H1 (cell line): Measurements from ENCODE around the gene MGRN1. TPM values are rescaled to one million over a fixed set of nuclear protein-coding genes. Genes with fewer than 3 reads are reported as not detected.

Experiments
- CTCF ChIA-PET: fragments of 300-600 bp; sonication (Branson Sonifier 250); formaldehyde crosslinking; loops from one replicate; lab custom pipeline; 2021; ENCODE audit not compliant: partially characterized antibody; lab: Charles Lee
- POLR2A ChIA-PET: fragments of 300-600 bp; sonication (Branson Sonifier 250); formaldehyde crosslinking; loops from one replicate; lab custom pipeline; 2021; ENCODE audit warnings: inconsistent platforms; ENCODE audit not compliant: partially characterized antibody; lab: Charles Lee
- DNase-seq, 2 experiments: peaks; one replicate each; pipeline versions ENCODE4 v3.0.0 to v3.0.0-alpha.2; 2010 to 2022; ENCODE audit warnings: low spot score in 2 of 2, low read depth in 1 of 2, mixed read lengths in 1 of 2
- FAIRE-seq: peaks from 2 replicates; lab custom pipeline; 2011; peaks lifted over from hg19 to GRCh38; lab: Jason Lieb, UNC
- H2AFZ ChIP-seq: 2 replicates; pipeline ENCODE4 v1.8.1; 2012; ENCODE audit warnings: low read length, inconsistent platforms
- H2AK5ac ChIP-seq: 2 replicates; pipeline ENCODE4 v1.6.1; 2013; ENCODE audit warnings: low read depth, low read length
- H2BK120ac ChIP-seq: replicated peaks from 2 replicates; pipeline ENCODE3; 2013; ENCODE audit warnings: low read depth, low read length, inconsistent platforms
- H2BK12ac ChIP-seq: 2 replicates; pipeline ENCODE4 v1.6.1; 2013; ENCODE audit warnings: low read depth, low read length
- H2BK15ac ChIP-seq: 2 replicates; pipeline ENCODE4 v1.6.1; 2013; ENCODE audit warnings: low read length
- H2BK20ac ChIP-seq: 2 replicates; pipeline ENCODE4 v1.6.1; 2013; ENCODE audit warnings: low read length
- H2BK5ac ChIP-seq: 2 replicates; pipeline ENCODE4 v1.6.1; 2013; ENCODE audit warnings: low read depth, low read length
- H3K14ac ChIP-seq: 2 replicates; pipeline ENCODE4 v1.6.1; 2013; ENCODE audit warnings: inconsistent platforms; ENCODE audit not compliant: insufficient read length
- H3K18ac ChIP-seq: 2 replicates; pipeline ENCODE4 v1.6.1; 2013; ENCODE audit warnings: low read length; ENCODE audit errors: extremely low read depth
- H3K23ac ChIP-seq: 2 replicates; pipeline ENCODE4 v1.6.1; 2013; ENCODE audit warnings: inconsistent platforms; ENCODE audit not compliant: insufficient read length
- H3K23me2 ChIP-seq: 2 replicates; pipeline ENCODE4 v1.6.1; 2013; ENCODE audit warnings: low read depth, low read length
- H3K27ac ChIP-seq: 2 replicates; pipeline ENCODE4 v1.6.1; 2011; ENCODE audit warnings: low read depth, low read length, inconsistent platforms
- H3K27me3 ChIP-seq, 4 experiments: replicated peaks in 1 of 4; 1 replicate in 1 of 4; 2 replicates in 3 of 4; pipeline versions ENCODE4 v1.6.1 to v1.8.1; 2011 to 2013; ENCODE audit warnings: low read length in 3 of 4, mild to moderate bottlenecking in 3 of 4, inconsistent platforms in 2 of 4, mixed read lengths in 2 of 4, moderate library complexity in 1 of 4; ENCODE audit not compliant: control insufficient read depth in 3 of 4, insufficient read depth in 3 of 4; ENCODE audit errors: extremely low read depth in 1 of 4
- H3K36me3 ChIP-seq, 4 experiments: 2 replicates each; pipeline versions ENCODE4 v1.6.1 to v1.8.1; 2011 to 2013; ENCODE audit warnings: mild to moderate bottlenecking in 4 of 4, low read length in 3 of 4, moderate library complexity in 2 of 4, control low read depth in 1 of 4, inconsistent platforms in 1 of 4; ENCODE audit not compliant: insufficient read depth in 4 of 4, control insufficient read depth in 2 of 4
- H3K4ac ChIP-seq: replicated peaks from 2 replicates; pipeline ENCODE3; 2013; ENCODE audit warnings: low read length, low read depth, mixed read lengths, inconsistent platforms; ENCODE audit not compliant: insufficient read length
- H3K4me1 ChIP-seq, 4 experiments: replicated peaks in 1 of 4; 1 replicate in 1 of 4; 2 replicates in 3 of 4; pipeline versions ENCODE4 v1.6.1 to v1.8.1; 2011 to 2013; ENCODE audit warnings: low read length in 3 of 4, inconsistent platforms in 2 of 4, mixed read lengths in 1 of 4; ENCODE audit not compliant: insufficient read depth in 4 of 4, control insufficient read depth in 3 of 4
- H3K4me2 ChIP-seq, 2 experiments: 2 replicates each; pipeline versions ENCODE4 v1.6.1 to v1.8.1; 2011 to 2013; ENCODE audit warnings: low read depth in 2 of 2, low read length in 2 of 2, control low read depth in 1 of 2, inconsistent platforms in 1 of 2, mild to moderate bottlenecking in 1 of 2; ENCODE audit not compliant: insufficient read depth in 1 of 2
- H3K4me3 ChIP-seq, 4 experiments: fragments of 200-600, 300-600 bp in 1 of 4; sonication (generic), shearing (Covaris generic), sonication (Bioruptor Twin) in 1 of 4; 2 replicates each; pipeline versions ENCODE4 v1.5.1 to v1.8.1; 2011 to 2016; ENCODE audit warnings: low read length in 4 of 4, low read depth in 3 of 4, control low read depth in 2 of 4, inconsistent platforms in 2 of 4, mild to moderate bottlenecking in 2 of 4, mixed read lengths in 1 of 4, moderate library complexity in 1 of 4; ENCODE audit not compliant: insufficient read depth in 2 of 4; ENCODE audit errors: extremely low read depth in 1 of 4
- H3K56ac ChIP-seq: replicated peaks from 2 replicates; pipeline ENCODE3; 2013; ENCODE audit warnings: low read depth, mild to moderate bottlenecking, mixed read lengths, low read length, inconsistent platforms; ENCODE audit not compliant: insufficient read length
- H3K79me1 ChIP-seq: 2 replicates; pipeline ENCODE4 v1.6.1; 2013; ENCODE audit warnings: low read depth, low read length, control low read depth
- H3K79me2 ChIP-seq, 2 experiments: 2 replicates each; pipeline versions ENCODE4 v1.6.1 to v1.8.1; 2012 to 2013; ENCODE audit warnings: low read length in 2 of 2, mild to moderate bottlenecking in 2 of 2, inconsistent platforms in 1 of 2; ENCODE audit not compliant: insufficient read depth in 2 of 2, control insufficient read depth in 1 of 2
- H3K9ac ChIP-seq, 4 experiments: replicated peaks in 1 of 4; 1 replicate in 1 of 4; 2 replicates in 3 of 4; pipeline versions ENCODE4 v1.6.1 to v1.8.1; 2011 to 2013; ENCODE audit warnings: low read depth in 3 of 4, low read length in 3 of 4, control low read depth in 2 of 4, mild to moderate bottlenecking in 2 of 4, moderate library complexity in 2 of 4, inconsistent platforms in 1 of 4; ENCODE audit errors: extremely low read depth in 1 of 4
- H3K9me3 ChIP-seq, 2 experiments: 2 replicates each; pipeline versions ENCODE4 v1.6.1 to v1.8.1; 2012 to 2013; ENCODE audit warnings: mild to moderate bottlenecking in 2 of 2, moderate library complexity in 2 of 2, control low read depth in 1 of 2, inconsistent platforms in 1 of 2, low read depth in 1 of 2, low read length in 1 of 2, mixed read lengths in 1 of 2; ENCODE audit not compliant: insufficient read depth in 2 of 2
- H4K20me1 ChIP-seq, 2 experiments: replicated peaks in 1 of 2; 2 replicates each; pipeline versions ENCODE3 to v1.8.1; 2011 to 2013; ENCODE audit warnings: inconsistent platforms in 2 of 2, low read length in 2 of 2, mild to moderate bottlenecking in 1 of 2; ENCODE audit not compliant: insufficient read depth in 2 of 2, control insufficient read depth in 1 of 2
- H4K5ac ChIP-seq: 2 replicates; pipeline ENCODE4 v1.6.1; 2013; ENCODE audit warnings: low read length, low read depth, mixed read lengths, inconsistent platforms; ENCODE audit not compliant: insufficient read length
- H4K8ac ChIP-seq: 2 replicates; pipeline ENCODE4 v1.8.0; 2013; ENCODE audit warnings: mild to moderate bottlenecking, moderate library complexity, low read length, inconsistent platforms; ENCODE audit not compliant: insufficient read depth; ENCODE audit errors: extremely low read depth
- H4K91ac ChIP-seq: replicated peaks from 2 replicates; pipeline ENCODE3; 2013; ENCODE audit warnings: low read length, mixed read lengths, inconsistent platforms; ENCODE audit not compliant: insufficient read length
- CEBPB ChIP-seq: IDR thresholded peaks from 2 replicates; pipeline ENCODE4 v1.6.1; 2012; ENCODE audit warnings: low read depth, low read length
- CHD2 ChIP-seq: IDR thresholded peaks from 2 replicates; pipeline ENCODE4 v1.6.1; 2012; ENCODE audit warnings: low read length, improper control_type of control experiment
- CTBP2 ChIP-seq: IDR thresholded peaks from 2 replicates; pipeline ENCODE4 v1.7.0; 2011; ENCODE audit warnings: borderline replicate concordance, mild to moderate bottlenecking, moderate library complexity, mixed read lengths, low read length; ENCODE audit not compliant: insufficient read depth, insufficient read length
- HDAC2 ChIP-seq, 2 experiments: fragments of 300-600 bp in 1 of 2; sonication (generic) in 1 of 2; IDR thresholded peaks; 2 replicates each; pipeline ENCODE4 v1.6.1; 2011 to 2012; ENCODE audit warnings: low read depth in 2 of 2, low read length in 2 of 2, mild to moderate bottlenecking in 2 of 2, moderate library complexity in 2 of 2, borderline replicate concordance in 1 of 2, inconsistent platforms in 1 of 2
- POLR2AphosphoS5 ChIP-seq: IDR thresholded peaks from 2 replicates; pipeline ENCODE4 v1.6.1; 2011; ENCODE audit warnings: low read depth, low read length
- POU5F1 ChIP-seq: IDR thresholded peaks from 2 replicates; pipeline ENCODE4 v1.6.1; 2011; ENCODE audit warnings: low read depth, mild to moderate bottlenecking, low read length, moderate library complexity
- RBBP5 ChIP-seq: IDR thresholded peaks from 2 replicates; pipeline ENCODE4 v1.7.1; 2012; ENCODE audit warnings: low read depth, mild to moderate bottlenecking, inconsistent platforms, low read length, moderate library complexity, borderline replicate concordance
- RXRA ChIP-seq: IDR thresholded peaks from 2 replicates; pipeline ENCODE4 v1.6.1; 2011; ENCODE audit warnings: low read depth, mild to moderate bottlenecking, low read length, moderate library complexity; ENCODE audit not compliant: insufficient read depth
- SIX5 ChIP-seq: IDR thresholded peaks from 2 replicates; pipeline ENCODE4 v1.6.1; 2011; ENCODE audit warnings: mild to moderate bottlenecking, low read depth, low read length
- SP2 ChIP-seq: IDR thresholded peaks from 2 replicates; pipeline ENCODE4 v1.6.1; 2012; ENCODE audit warnings: mild to moderate bottlenecking, low read length, inconsistent platforms
- WGBS, 2 experiments: shearing (Covaris generic) in 1 of 2; methylation state at CpG; one replicate each; pipeline versions ENCODE4 v1.1.6 to v1.1.7; 2013 to 2015; ENCODE audit warnings: low lambda C conversion rate in 2 of 2, mixed read lengths in 2 of 2, inconsistent platforms in 1 of 2, low coverage in 1 of 2, missing lambda C conversion rate in 1 of 2; ENCODE audit not compliant: insufficient replicate concordance in 2 of 2, insufficient coverage in 1 of 2, insufficient read length in 1 of 2; ENCODE audit errors: extremely low coverage in 1 of 2, missing lambda C conversion rate in 1 of 2; 5-methylcytosine and 5-hydroxymethylcytosine counted together
- polyA plus RNA-seq, 7 experiments: library from polyadenylated mRNA; depleted of rRNA in 3 of 7; stranded (reverse) in 5 of 7; unstranded in 2 of 7; fragments of >200 nt in 5 of 7; fragments of 200-250 nt in 2 of 7; gene quantifications; 1 replicate in 5 of 7; 2 replicates in 1 of 7; 4 replicates in 1 of 7; pipeline versions ENCODE4 v1.2.1 to v1.2.3, GENCODE V29; 2011 to 2013; ENCODE audit warnings: missing spikeins in 2 of 7, mixed read lengths in 2 of 7
- total RNA-seq: library from RNA; stranded (reverse); fragmentation: NEBNext Ultra II Directional; extraction: Animal tissue kit (Norgen Biotek cat#: 25700); gene quantifications from 2 replicates; pipeline ENCODE4 v1.2.1, GENCODE V29; 2021

Gene MGRN1
- total and polyA plus RNA-seq, 2 of the 8 experiments (the other 6 are each of a cell fraction or from before 2014, with no cell fraction given) = 15.0 to 82.3 TPM

DNA sequence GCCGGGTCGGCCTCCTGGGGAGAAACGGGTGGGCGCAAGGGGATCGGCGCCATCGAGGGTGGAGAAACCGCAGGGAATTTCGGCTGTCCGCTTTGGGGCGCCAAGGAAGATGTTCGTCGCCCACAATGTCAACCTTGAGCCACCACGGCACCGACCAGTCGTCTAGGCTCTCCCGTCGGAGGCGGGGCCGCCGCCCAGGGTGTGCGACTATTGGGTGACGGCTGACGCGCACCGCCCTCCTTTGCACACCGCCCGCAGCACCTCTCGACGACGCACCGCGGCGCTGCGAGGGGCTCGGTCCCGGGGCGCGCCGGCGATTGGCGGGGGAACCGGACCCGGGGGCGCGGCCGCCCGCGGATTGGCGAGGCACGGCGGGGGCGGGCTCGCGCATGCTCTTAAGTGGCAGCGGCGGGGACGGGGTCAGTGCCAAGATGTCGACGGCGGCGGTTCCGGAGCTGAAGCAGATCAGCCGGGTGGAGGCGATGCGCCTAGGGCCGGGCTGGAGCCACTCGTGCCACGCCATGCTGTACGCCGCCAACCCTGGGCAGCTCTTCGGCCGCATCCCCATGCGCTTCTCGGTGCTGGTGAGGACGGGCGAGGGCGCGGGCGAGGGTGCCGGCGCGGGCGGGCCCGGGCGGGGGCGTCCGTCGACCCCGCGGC, 68.8 kb downstream of the MGRN1 start, which contains the start of gene NUDT16L1:
Gene NUDT16L1 (plus strand): TSS at position 267 of the 660 bp plus-strand sequence. CDS start 165 bp downstream, at position 432.
- POLR2A ChIA-PET = interaction anchor here (0.7 to 5.4 kb wide), 20 partner anchors 8 to 263 kb away, joined by 3 to 59 read pairs (median 4); partner anchors contain the start of genes ANKS3, DNAAF8, GLYR1 and PPL
- TF ChIP-seq POLR2AphosphoS5 (peak; percentile 49), RBBP5 (no peak; the same call in 1 of the 2 replicates), POU5F1 (no peak), SP2 (no peak; the same call in 1 of the 2 replicates), CHD2 (no peak), RXRA (no peak), SIX5 (no peak), CEBPB (no peak), HDAC2 (IDR thresholded peaks at IDR 0.05; ENCODE audit: borderline replicate concordance in 1 of 2, low read depth in 2 of 2, low read length in 2 of 2) (no peak), CTBP2 (no peak)

More for the DNA sequence above, 68.8 kb downstream of the MGRN1 start, which contains the start of gene NUDT16L1:
- H3K9ac ChIP-seq = peak within 1 kb of the TSS; percentile 66 to 90 (median 76); a peak in 6 of 7 replicates
- peak within 1 kb of the TSS; percentile 72 to 93 (median 76) for H3K4me3 ChIP-seq
- H3K79me1 ChIP-seq = no peaks in the 10 kb centered on the region
- no peak within 1 kb of the TSS for H2BK20ac ChIP-seq
- WGBS, 2 experiments = 2% methylated on average over 64 of the region's 91 CpGs; no CpG with 5 or more reads in 1 of the 2 experiments
- peak within 1 kb of the TSS; percentile 82 for H3K56ac ChIP-seq
- peak within 1 kb of the TSS; percentile 86 for H4K5ac ChIP-seq
- peak within 1 kb of the TSS; percentile 68 to 81 for H3K4me2 ChIP-seq
- no peaks in the 10 kb centered on the region for H3K27me3 ChIP-seq
- H2BK15ac ChIP-seq = 0 out of 2 replicates have a peak within 1 kb of the TSS, but pooled peaks have one; percentile 92
- no peak within 1 kb of the TSS for H3K4ac ChIP-seq
- DNase-seq (peak; percentile 81 to 96), FAIRE-seq (no peak)
- peak within 1 kb of the TSS; percentile 89 for H4K91ac ChIP-seq
- H2BK120ac ChIP-seq = no peak within 1 kb of the TSS
- CTCF ChIA-PET = interaction anchor here (0.7 to 2.8 kb wide), 7 partner anchors 11 to 383 kb away, joined by 3 to 13 read pairs (median 5); partner anchors contain the start of genes ANKS3, DNAAF8 and MGRN1
- peak within 1 kb of the TSS; percentile 84 for H4K8ac ChIP-seq
- peaks cover 8% of the 10 kb centered on the region; the same call in 1 of the 2 replicates for H3K23me2 ChIP-seq
- H2AFZ ChIP-seq = no peak within 1 kb of the TSS
- H4K20me1 ChIP-seq = peaks cover 0 to 15% of the 10 kb centered on the region in 2 experiments
- H3K14ac ChIP-seq = no peak within 1 kb of the TSS
- H3K79me2 ChIP-seq = peaks cover 0 to 2% of the 10 kb centered on the region in 2 experiments; a peak in 1 of 4 replicates
- H3K18ac ChIP-seq = peak within 1 kb of the TSS; percentile 87
- H2BK12ac ChIP-seq = peak within 1 kb of the TSS; percentile 14; the same call in 1 of the 2 replicates
- no peaks in the 10 kb centered on the region for H3K9me3 ChIP-seq
- no peak within 1 kb of the TSS; the same call in 1 of the 2 replicates for H2AK5ac ChIP-seq
- H3K27ac ChIP-seq = peak within 1 kb of the TSS; percentile 50; the same call in 1 of the 2 replicates
- H3K23ac ChIP-seq = no peak within 1 kb of the TSS
- peaks cover 11 to 22% (median 17%) of the 10 kb centered on the region in 4 experiments for H3K36me3 ChIP-seq
- H3K4me1 ChIP-seq = peaks cover 0 to 7% (median 5%) of the 10 kb centered on the region in 4 experiments; a peak in 4 of 7 replicates
- H2BK5ac ChIP-seq = peak within 1 kb of the TSS; percentile 78; the same call in 1 of the 2 replicates
